NCI-H2029 treated with DMSO at 0.1 percent for 48 hours (cell line): ENCODE measurements around the gene UBE2E2.

Experiments used
- DNase-seq: peaks from one replicate; lab custom pipeline; 2025; lab: John Stamatoyannopoulos, UW

UBE2E2 gene

GRCh38 chr3:23537101-23537551 is 334.0 kb downstream of the UBE2E2 start:
- DNase-seq: no peak

DNA sequence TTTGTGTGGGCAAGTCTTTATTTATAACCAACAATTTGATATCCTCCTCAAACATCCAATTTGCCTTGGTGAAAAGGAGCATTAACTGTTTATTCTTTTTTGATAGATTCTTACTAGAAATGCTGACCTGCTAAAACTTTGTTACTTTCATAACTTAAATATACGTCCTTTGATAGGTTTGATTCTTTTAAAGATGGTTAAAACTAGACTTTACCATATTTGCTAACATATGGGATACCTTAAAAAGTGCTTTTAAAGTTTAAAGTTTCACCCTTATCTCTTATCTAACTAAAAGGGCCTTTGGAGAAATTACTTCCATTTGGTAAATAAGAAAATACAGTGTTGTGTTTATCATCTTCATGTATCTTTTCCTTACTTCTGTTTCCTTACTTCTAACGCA is 336.1 kb downstream of the UBE2E2 start:
- DNase-seq: no peak

DNA sequence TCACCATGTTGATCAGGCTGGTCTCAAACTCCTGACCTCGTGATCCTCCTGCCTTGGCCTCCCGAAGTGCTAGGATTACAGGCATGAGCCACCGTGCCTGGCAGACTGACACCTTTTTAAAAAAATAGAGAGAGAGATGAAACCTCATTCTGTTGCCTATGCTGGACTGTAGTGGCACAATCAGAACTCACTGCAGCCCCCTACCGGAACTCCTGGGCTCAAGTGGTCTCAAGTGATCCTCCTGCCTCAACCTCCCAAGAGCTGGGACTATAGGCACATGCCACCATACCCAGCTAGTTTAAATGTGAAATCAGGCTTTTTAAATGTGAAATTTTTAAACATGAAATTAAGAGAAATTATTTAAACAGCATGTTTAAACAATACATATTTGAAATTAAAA is 337.5 kb downstream of the UBE2E2 start:
- no peak for DNase-seq

DNA sequence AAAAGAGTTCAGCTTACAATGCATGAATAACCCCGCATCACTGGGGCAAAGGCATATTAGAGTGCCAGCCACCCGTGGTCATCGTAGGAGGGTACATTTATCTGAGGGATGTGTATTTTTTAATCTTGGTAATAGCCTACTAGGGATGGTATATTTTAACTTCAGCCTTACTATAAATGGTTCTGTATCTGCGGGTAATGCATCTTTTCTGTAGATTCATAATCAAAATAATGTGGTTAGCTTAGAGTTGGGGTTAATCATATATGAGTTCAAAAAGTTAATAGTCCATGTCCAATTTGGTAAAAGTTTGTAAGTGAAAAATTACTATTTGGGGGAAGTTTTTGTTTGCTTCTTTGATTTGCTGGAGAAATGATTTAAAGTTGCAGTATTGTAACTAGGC is 339.0 kb downstream of the UBE2E2 start:
- DNase-seq: no peak

DNA sequence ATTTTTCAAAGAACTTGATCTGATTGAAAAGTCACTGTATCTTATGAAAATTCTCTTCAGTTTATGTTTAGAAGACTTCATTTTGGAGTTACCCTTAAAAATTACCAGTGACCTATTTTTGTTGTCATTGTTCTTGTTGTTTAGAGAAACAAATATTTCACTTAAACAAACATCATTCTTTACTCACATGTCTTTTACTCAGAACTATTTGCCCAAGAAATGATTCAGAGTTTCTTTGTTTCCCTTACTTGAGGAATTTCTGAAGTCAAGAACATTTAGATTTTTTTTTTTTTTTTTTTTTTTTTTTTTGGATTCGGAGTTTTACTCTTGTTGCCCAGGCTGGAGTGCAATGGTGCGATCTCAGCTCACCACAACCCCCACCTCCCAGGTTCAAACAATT is 343.1 kb downstream of the UBE2E2 start:
- no peak for DNase-seq

DNA sequence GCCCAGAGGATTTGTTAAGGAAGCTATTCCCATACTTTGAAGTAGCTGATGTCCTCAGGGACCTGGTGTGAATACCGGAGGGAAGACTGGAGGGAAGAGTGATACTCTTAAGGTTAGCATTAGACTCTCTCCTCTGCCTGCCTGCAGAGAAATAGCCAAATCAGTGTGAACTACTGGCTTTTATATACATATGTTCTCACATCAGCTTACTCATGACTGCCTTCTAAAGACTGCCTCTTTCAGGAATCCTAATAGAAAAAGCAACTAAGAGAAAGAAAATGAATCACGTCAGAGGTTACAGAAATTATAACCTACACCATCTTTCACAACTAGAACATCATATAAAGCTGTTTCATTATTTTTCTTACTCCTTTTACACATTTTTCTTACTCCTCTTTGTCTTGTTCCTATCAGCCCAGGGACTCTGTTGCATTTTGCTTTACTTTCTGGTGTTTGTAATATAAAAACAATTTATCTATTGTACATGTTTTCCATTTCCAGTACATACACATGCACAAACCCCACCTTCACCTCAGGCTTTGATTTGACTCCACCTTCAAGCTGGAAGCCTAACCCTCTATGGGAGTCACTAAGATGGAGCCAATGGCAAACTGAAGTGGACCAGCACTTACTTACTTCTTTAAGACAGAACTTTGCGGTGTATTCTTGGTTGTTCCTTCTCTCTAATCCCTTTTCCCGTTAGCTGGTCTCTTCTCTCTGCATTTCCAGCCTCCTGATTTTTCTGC is 345.0 kb downstream of the UBE2E2 start:
- no peak for DNase-seq

GRCh38 chr3:23548706-23549105 is 345.6 kb downstream of the UBE2E2 start:
- DNase-seq: no peak

DNA sequence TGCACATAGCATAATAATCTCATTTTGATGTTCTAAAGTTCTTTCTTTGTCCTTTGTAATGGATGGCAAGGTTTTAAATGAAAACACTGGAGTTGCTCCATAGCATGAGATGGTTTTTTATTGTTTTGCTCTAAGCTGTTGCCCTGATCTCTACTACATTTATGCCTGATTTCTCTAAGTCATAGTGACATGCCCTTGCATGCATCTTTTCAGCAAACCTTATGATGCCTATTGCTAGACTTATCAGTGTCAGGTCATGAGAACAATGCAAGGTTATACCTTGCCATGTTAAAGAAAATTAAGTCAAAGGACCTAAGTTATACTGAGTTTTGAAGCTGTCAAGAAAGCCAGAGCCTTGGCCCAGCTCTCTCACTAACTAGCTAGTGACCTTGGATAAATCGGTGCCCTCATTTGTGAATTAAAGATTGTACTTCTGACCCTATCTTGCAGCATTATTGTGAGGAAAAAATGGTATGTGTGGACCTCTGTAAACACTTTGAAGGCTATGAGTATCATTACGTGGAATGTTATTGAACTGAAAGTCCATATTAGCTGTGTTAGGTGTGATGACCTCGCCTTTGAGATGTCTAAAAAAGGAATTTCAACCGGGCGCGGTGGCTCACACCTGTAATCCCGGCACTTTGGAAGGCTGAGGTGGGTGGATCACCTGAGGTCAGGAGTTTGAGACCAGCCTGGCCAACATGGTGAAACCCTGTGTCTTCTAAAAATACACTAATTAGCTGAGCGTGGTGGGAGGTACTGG is 346.2 kb downstream of the UBE2E2 start:
- no peak for DNase-seq

GRCh38 chr3:23550402-23550801 is 347.3 kb downstream of the UBE2E2 start:
- DNase-seq: no peak

GRCh38 chr3:23552506-23552905 is 349.4 kb downstream of the UBE2E2 start:
- DNase-seq: no peak

GRCh38 chr3:23553353-23553752 is 350.2 kb downstream of the UBE2E2 start:
- no peak for DNase-seq

GRCh38 chr3:23565041-23565775 is 362.1 kb downstream of the UBE2E2 start:
- no peak for DNase-seq

GRCh38 chr3:23566499-23566898 is 363.4 kb downstream of the UBE2E2 start:
- no peak for DNase-seq

DNA sequence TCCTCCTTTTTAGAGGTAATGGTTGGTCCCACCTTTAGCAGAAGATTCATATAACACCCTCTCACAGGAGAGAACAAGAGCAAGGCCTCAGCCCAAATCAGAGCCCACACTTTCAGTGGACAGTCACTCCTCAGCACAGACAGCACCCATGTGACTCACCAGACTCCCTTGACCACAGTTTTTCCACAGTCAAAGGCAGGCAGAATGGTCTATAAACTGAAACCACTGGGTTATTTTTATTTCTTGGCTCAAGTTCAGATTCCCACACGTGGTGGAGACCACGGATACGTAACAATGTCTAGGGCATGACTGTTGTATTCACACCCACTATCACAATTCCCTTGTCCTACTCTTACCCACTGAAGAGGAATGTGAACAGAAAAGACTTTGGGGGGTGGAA is 364.8 kb downstream of the UBE2E2 start:
- no peak for DNase-seq

DNA sequence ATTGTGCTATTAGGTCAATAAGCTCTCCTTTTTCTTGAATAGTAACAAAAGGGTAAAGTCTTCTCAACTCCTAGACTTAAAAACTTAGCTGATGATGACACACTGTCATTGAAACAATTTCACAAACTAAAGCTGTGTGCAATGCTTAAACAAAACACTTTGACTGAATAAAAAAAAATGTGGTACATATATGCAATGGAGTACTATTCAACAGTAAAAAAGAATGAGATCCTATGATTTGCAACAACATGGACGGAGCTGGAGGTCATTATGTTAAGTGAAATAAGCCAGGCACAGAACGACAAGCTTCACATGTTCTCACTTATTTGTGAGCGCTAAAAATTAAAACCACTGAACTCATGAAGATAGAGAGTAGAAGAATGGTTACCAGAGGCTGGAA is 370.7 kb downstream of the UBE2E2 start:
- no peak for DNase-seq

DNA sequence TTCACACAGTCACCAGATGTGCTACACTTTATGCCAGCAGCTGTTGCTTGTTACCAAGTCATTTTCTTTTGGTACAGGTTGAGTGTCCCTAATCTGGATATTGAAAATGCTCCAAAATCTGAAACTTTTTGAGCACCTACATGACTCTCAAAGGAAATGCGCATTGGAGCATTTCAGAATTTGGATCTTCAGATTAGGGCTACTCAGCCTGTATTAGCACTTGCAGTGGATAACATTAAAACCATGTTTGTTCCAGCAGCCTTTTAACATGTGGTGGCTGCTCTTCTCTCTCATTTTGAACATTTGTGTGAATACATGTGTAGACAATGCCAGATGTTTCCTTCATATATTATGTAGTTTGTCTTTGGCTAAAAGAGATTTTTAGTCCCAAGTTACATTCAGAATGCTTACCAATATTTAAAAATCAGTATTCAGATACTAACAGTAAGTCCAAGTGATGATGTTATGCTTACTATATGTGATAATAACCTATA is 371.7 kb downstream of the UBE2E2 start:
- DNase-seq: no peak

GRCh38 chr3:23575697-23576096 is 372.6 kb downstream of the UBE2E2 start:
- DNase-seq: no peak

GRCh38 chr3:23576379-23576959 is 373.3 kb downstream of the UBE2E2 start:
- peak; percentile 99 for DNase-seq

DNA sequence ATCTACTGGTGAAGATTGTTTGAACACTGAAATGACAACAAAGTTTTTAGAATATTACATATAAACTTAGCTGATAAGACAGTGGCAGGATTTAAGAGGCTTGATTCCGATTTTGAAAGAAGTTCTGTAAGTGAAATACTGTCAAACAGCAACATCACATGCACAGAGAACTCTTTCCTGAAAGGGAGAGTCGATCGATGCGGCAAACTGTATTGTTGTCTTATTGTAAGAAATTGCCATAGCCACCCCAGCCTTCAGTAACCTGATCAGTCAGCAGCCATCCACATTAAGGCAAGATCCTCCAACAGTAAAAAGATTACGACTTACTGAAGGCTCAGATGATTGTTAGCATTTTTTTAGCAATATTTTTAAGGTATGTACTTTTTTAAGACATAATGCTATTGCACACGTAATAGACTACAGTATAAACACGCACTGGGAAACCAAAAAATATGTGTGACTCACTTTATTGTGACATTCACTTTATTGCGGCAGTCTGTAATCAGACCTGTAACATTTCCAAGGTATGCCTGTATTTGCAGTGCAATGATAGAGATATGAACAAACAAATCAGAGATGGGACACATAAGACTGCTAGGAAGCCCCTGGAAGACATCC is 377.1 kb downstream of the UBE2E2 start:
- peak; percentile 17 for DNase-seq

- no peak for DNase-seq
Measured at GRCh38 chr3:23583980-23584740, 381.0 kb downstream of the UBE2E2 start.

- DNase-seq: no peak
Measured at GRCh38 chr3:23587513-23587912, 384.4 kb downstream of the UBE2E2 start.
